Measurements from ENCODE around the gene PTPN6. TPM values are rescaled to one million over a fixed set of nuclear protein-coding genes. Genes with fewer than 3 reads are reported as not detected.

The PTPN6 gene
- total RNA-seq, 1 experiment from 2014 or later, result 13.7 TPM

GRCh38 chr12:6950401-6950801 lies 755 bp upstream of the PTPN6 start:
- Histone ChIP-seq H3K4me1 (ENCODE audit: control insufficient read depth, insufficient read depth, low read length) (peaks cover 6% of the 10 kb centered on the region), H3K9me3 (ENCODE audit: control insufficient read depth, insufficient read depth, low read depth, low read length) (no peaks in the 10 kb centered on the region), H3K36me3 (ENCODE audit: control insufficient read depth, insufficient read depth, low read length) (no peaks in the 10 kb centered on the region), H3K27me3 (ENCODE audit: control insufficient read depth, insufficient read depth, low read length) (no peaks in the 10 kb centered on the region), H3K27ac (ENCODE audit: low read length) (no peak overlapping the region), H3K4me3 (ENCODE audit: low read depth in 2 of 2, low read length in 2 of 2) (no peak overlapping the region)
- CTCF ChIA-PET, result no interaction called here
- POLR2A ChIA-PET, result no interaction called here
- in situ Hi-C loops (cut with HindIII; ENCODE audit: low pct_unique_long_range_greater_than_20kb, low sequenced_read_pairs), result no loop called here
- intact Hi-C loops (cut with micrococcal nuclease; ENCODE audit: unreplicated experiment), result no loop called here
- no TSS peak for BruUV-seq (replicated peaks)
- no peak for TF ChIP-seq TCF7L2 (IDR thresholded peaks at IDR 0.05; ENCODE audit: low read depth, low read length)
- no peak for TF ChIP-seq REST (IDR thresholded peaks at IDR 0.05; ENCODE audit: insufficient read depth in 1 of 2, low read depth in 2 of 2, low read length in 1 of 2)
- no peak for TF ChIP-seq POLR2AphosphoS5 (IDR thresholded peaks at IDR 0.05; ENCODE audit: low read depth, low read length)
- no peak for TF ChIP-seq SIN3A (IDR thresholded peaks at IDR 0.05; ENCODE audit: borderline replicate concordance, insufficient read depth, low read depth, low read length)
- no peak for TF ChIP-seq CTCF (IDR thresholded peaks at IDR 0.05)
- DNase-seq (ENCODE audit: low read depth, low spot score) (no peak), ATAC-seq (no peak)

- Histone ChIP-seq H3K4me3 (ENCODE audit: low read depth in 2 of 2, low read length in 2 of 2) (no peak overlapping the region), H3K9me3 (ENCODE audit: control insufficient read depth, insufficient read depth, low read depth, low read length) (no peaks in the 10 kb centered on the region), H3K27me3 (ENCODE audit: control insufficient read depth, insufficient read depth, low read length) (no peaks in the 10 kb centered on the region), H3K27ac (ENCODE audit: low read length) (no peak overlapping the region), H3K36me3 (ENCODE audit: control insufficient read depth, insufficient read depth, low read length) (no peaks in the 10 kb centered on the region), H3K4me1 (ENCODE audit: control insufficient read depth, insufficient read depth, low read length) (no peaks in the 10 kb centered on the region)
- in situ Hi-C loops (cut with HindIII; ENCODE audit: low pct_unique_long_range_greater_than_20kb, low sequenced_read_pairs) (no loop called here), intact Hi-C loops (cut with micrococcal nuclease; ENCODE audit: unreplicated experiment) (no loop called here)
- DNase-seq (ENCODE audit: low read depth, low spot score), result no peak
- TF ChIP-seq POLR2AphosphoS5 (IDR thresholded peaks at IDR 0.05; ENCODE audit: low read depth, low read length), result no peak
- TF ChIP-seq REST (IDR thresholded peaks at IDR 0.05; ENCODE audit: insufficient read depth in 1 of 2, low read depth in 2 of 2, low read length in 1 of 2), result no peak
- TF ChIP-seq TCF7L2 (IDR thresholded peaks at IDR 0.05; ENCODE audit: low read depth, low read length), result no peak
- no peak for TF ChIP-seq CTCF (IDR thresholded peaks at IDR 0.05)
- TF ChIP-seq SIN3A (IDR thresholded peaks at IDR 0.05; ENCODE audit: borderline replicate concordance, insufficient read depth, low read depth, low read length), result no peak
- ChIA-PET POLR2A (no interaction called here), CTCF (no interaction called here)
- ATAC-seq, result no peak
- no TSS peak for BruUV-seq (replicated peaks)
These were observed 480 bp downstream of the PTPN6 start for GRCh38 chr12:6951551-6952120.

All from Panc1 (cell line).